Lung (tissue), 12 donors: ENCODE results near the gene ACADSB. TPM values are rescaled to one million over a fixed set of nuclear protein-coding genes. Genes with fewer than 3 reads are reported as not detected.

ENCODE experiments used
- ATAC-seq: fragments of 200-7000 bp; cut with Tn5 transposase; one replicate; pipeline ENCODE4 v1.9.1; 2020; ENCODE audit warnings: moderate number of reproducible peaks; ENCODE audit not compliant: insufficient read depth, low FRiP score
- DNase-seq, 3 donors: peaks; one replicate each; pipeline ENCODE4 v3.0.0-alpha.2; 2013 to 2017
- H3K27ac ChIP-seq, 2 donors: one replicate each; pipeline ENCODE4 v1.5.1; 2013; ENCODE audit warnings: mild to moderate bottlenecking in 2 of 2, moderate library complexity in 2 of 2, control low read depth in 1 of 2, inconsistent platforms in 1 of 2, low read depth in 1 of 2, low read length in 1 of 2
- H3K27me3 ChIP-seq, 3 donors: one replicate each; pipeline ENCODE4 v1.5.1; 2013; ENCODE audit warnings: low read length in 2 of 3; ENCODE audit not compliant: control insufficient read depth in 3 of 3, insufficient read depth in 3 of 3
- H3K36me3 ChIP-seq, 4 donors: one replicate each; pipeline ENCODE4 v1.5.1; 2013; ENCODE audit warnings: low read length in 4 of 4, mild to moderate bottlenecking in 1 of 4, moderate library complexity in 1 of 4; ENCODE audit not compliant: control insufficient read depth in 4 of 4, insufficient read depth in 4 of 4
- H3K4me1 ChIP-seq, 5 donors: one replicate each; pipeline ENCODE4 v1.5.1; 2013; ENCODE audit warnings: low read length in 5 of 5, mild to moderate bottlenecking in 2 of 5, moderate library complexity in 1 of 5; ENCODE audit not compliant: control insufficient read depth in 5 of 5, insufficient read depth in 5 of 5
- H3K4me3 ChIP-seq: one replicate; pipeline ENCODE4 v1.5.1; 2013; ENCODE audit warnings: mild to moderate bottlenecking, control low read depth, moderate library complexity
- H3K9ac ChIP-seq, 2 donors: one replicate each; pipeline ENCODE4 v1.5.1; 2013; ENCODE audit warnings: low read length in 2 of 2, control low read depth in 1 of 2; ENCODE audit not compliant: insufficient read depth in 1 of 2
- H3K9me3 ChIP-seq, 4 donors: one replicate each; pipeline ENCODE4 v1.5.1; 2013; ENCODE audit warnings: low read length in 3 of 4, mild to moderate bottlenecking in 1 of 4, moderate library complexity in 1 of 4; ENCODE audit not compliant: control insufficient read depth in 4 of 4, insufficient read depth in 3 of 4
- CTCF ChIP-seq: IDR thresholded peaks from 2 replicates; pipeline ENCODE4 v1.5.1; 2012; ENCODE audit warnings: mild to moderate bottlenecking; ENCODE audit errors: control extremely low read depth, extremely low read depth
- WGBS, 2 donors: extraction: QIAGEN DNeasy Blood & Tissue Kit; methylation state at CpG; one replicate each; pipeline ENCODE4 v1.1.7; 2013; 5-methylcytosine and 5-hydroxymethylcytosine counted together
- polyA plus RNA-seq, 2 donors: library from polyadenylated mRNA; stranded (reverse); fragments of 200-250 nt; gene quantifications; one replicate each; pipeline ENCODE4 v1.2.1, GENCODE V29; 2013
- total RNA-seq, 2 donors: library from RNA; depleted of rRNA in 1 of 2; stranded (reverse); fragments of >200 nt in 1 of 2; gene quantifications; one replicate each; pipeline ENCODE4 v1.2.1, GENCODE V29; 2014 to 2021
- donor health status: control.
- donor health status: control.
- donor health status: Bipolar disorder and iron deficiency.
- donor health status: healthy.
- donor health status: DM: yes; HTN: yes; CAD: no.

Gene ACADSB
- total and polyA plus RNA-seq, 4 donors: 8.2 to 36.2 (median 14.9) TPM

- Histone ChIP-seq H3K9ac (no peak overlapping the region), H3K4me1 (no peaks in the 10 kb centered on the region), H3K27ac (no peak overlapping the region), H3K36me3 (no peaks in the 10 kb centered on the region), H3K9me3 (no peaks in the 10 kb centered on the region), H3K4me3 (no peak overlapping the region), H3K27me3 (no peaks in the 10 kb centered on the region)
- 70 to 83% methylated on average over 1 of the region's 1 CpG for WGBS, 2 donors
- no peak for TF ChIP-seq CTCF
- DNase-seq (no peak), ATAC-seq (no peak)
These were observed 11.3 kb downstream of the ACADSB start for GRCh38 chr10:123019941-123020703.

- Histone ChIP-seq H3K9ac (no peak overlapping the region), H3K27me3 (no peaks in the 10 kb centered on the region), H3K4me3 (no peak overlapping the region), H3K27ac (no peak overlapping the region), H3K4me1 (no peaks in the 10 kb centered on the region), H3K9me3 (no peaks in the 10 kb centered on the region), H3K36me3 (no peaks in the 10 kb centered on the region)
- 62 to 73% methylated on average over 3 of the region's 3 CpGs for WGBS, 2 donors
- no peak for TF ChIP-seq CTCF
- DNase-seq (peak in 1 of 3 donors; percentile 9), ATAC-seq (no peak)
These were observed 12.7 kb downstream of the ACADSB start for GRCh38 chr10:123021517-123021916.

- Histone ChIP-seq H3K4me3 (no peak overlapping the region), H3K27me3 (no peaks in the 10 kb centered on the region), H3K27ac (no peak overlapping the region), H3K9ac (no peak overlapping the region), H3K4me1 (no peaks in the 10 kb centered on the region), H3K36me3 (no peaks in the 10 kb centered on the region), H3K9me3 (no peaks in the 10 kb centered on the region)
- ATAC-seq (no peak), DNase-seq (no peak)
- no peak for TF ChIP-seq CTCF
- 84 to 97% methylated on average over 2 of the region's 2 CpGs for WGBS, 2 donors
These were observed 15.7 kb downstream of the ACADSB start for GRCh38 chr10:123024540-123024939.

- 57 to 67% methylated on average over 1 of the region's 1 CpG for WGBS, 2 donors
- Histone ChIP-seq H3K9me3 (no peaks in the 10 kb centered on the region), H3K4me3 (no peak overlapping the region), H3K4me1 (no peaks in the 10 kb centered on the region), H3K9ac (no peak overlapping the region), H3K27me3 (no peaks in the 10 kb centered on the region), H3K36me3 (no peaks in the 10 kb centered on the region), H3K27ac (no peak overlapping the region)
- TF ChIP-seq CTCF: no peak
- DNase-seq (no peak), ATAC-seq (no peak)
These were observed 17.5 kb downstream of the ACADSB start for GRCh38 chr10:123026302-123026701.
